Hematopoietic multipotent progenitor cell treated with erythropoietin and hydrocortisone succinate and interleukin-3 and kit ligand, for 17 days (in vitro differentiated cells): ENCODE measurements around the gene MRPL46.
A peak's percentile ranks its signal among the peaks of the same experiment; 100 is the strongest.
"Not testable (repeated sequence)": the region's sequence is repeated elsewhere in the genome, so short reads cannot be mapped to it uniquely, and the experiment has no call there.

ENCODE experiments used
- DNase-seq: peaks from one replicate; pipeline ENCODE4 v3.0.0-alpha.2; 2015; ENCODE audit warnings: low spot score

MRPL46 gene

GRCh38 chr15:88477904-88478303 lies 10.7 kb upstream of the MRPL46 start:
- no peak for DNase-seq

- no peak for DNase-seq
Observed at GRCh38 chr15:88477126-88477525, 9.9 kb upstream of the MRPL46 start.

- DNase-seq: peak; percentile 48
Observed at GRCh38 chr15:88476635-88477060, 9.5 kb upstream of the MRPL46 start.

GRCh38 chr15:88473661-88474293 lies 6.6 kb upstream of the MRPL46 start:
- DNase-seq: not testable (repeated sequence)

GRCh38 chr15:88472225-88472624 lies 5.0 kb upstream of the MRPL46 start:
- no peak for DNase-seq

- no peak for DNase-seq
Observed at GRCh38 chr15:88470625-88471372, 3.6 kb upstream of the MRPL46 start.

GRCh38 chr15:88469321-88469720 lies 2.1 kb upstream of the MRPL46 start:
- DNase-seq: no peak

GRCh38 chr15:88468721-88469120 lies 1.5 kb upstream of the MRPL46 start:
- DNase-seq: not testable (repeated sequence)

GRCh38 chr15:88467935-88468528 lies 844 bp upstream of the MRPL46 start:
- DNase-seq: peak; percentile 6

GRCh38 chr15:88465633-88466224 lies 1.5 kb downstream of the MRPL46 start:
- DNase-seq: peak; percentile 10

GRCh38 chr15:88463870-88464532 lies 3.2 kb downstream of the MRPL46 start:
- no peak for DNase-seq

GRCh38 chr15:88456733-88457132 lies 10.5 kb downstream of the MRPL46 start:
- no peak for DNase-seq

- DNase-seq: peak; percentile 30
Observed at GRCh38 chr15:88454867-88455810, 12.0 kb downstream of the MRPL46 start.

- DNase-seq: no peak
Observed at GRCh38 chr15:88454236-88454635, 13.0 kb downstream of the MRPL46 start.

- no peak for DNase-seq
Observed at GRCh38 chr15:88453651-88454050, 13.5 kb downstream of the MRPL46 start.

- peak; percentile 51 for DNase-seq
Observed at GRCh38 chr15:88450125-88450798, 16.9 kb downstream of the MRPL46 start.

- DNase-seq: no peak
Observed at GRCh38 chr15:88449581-88449980, 17.6 kb downstream of the MRPL46 start.

- DNase-seq: no peak
Observed at GRCh38 chr15:88448991-88449461, 18.2 kb downstream of the MRPL46 start.

- no peak for DNase-seq
Observed at GRCh38 chr15:88447741-88448140, 19.4 kb downstream of the MRPL46 start.

- no peak for DNase-seq
Observed at GRCh38 chr15:88447206-88447605, 20.0 kb downstream of the MRPL46 start.
